H54 (cell line): ENCODE measurements around the gene RAET1G.
A peak's percentile ranks its signal among the peaks of the same experiment; 100 is the strongest.
"Not testable (repeated sequence)": the region's sequence is repeated elsewhere in the genome, so short reads cannot be mapped to it uniquely, and the experiment has no call there.

Experiments
- DNase-seq: peaks from one replicate; pipeline ENCODE4 v3.0.0; 2011; ENCODE audit warnings: low spot score, mixed read lengths; ENCODE audit not compliant: insufficient read length
- FAIRE-seq: peaks from 3 replicates; lab custom pipeline; 2011; peaks lifted over from hg19 to GRCh38; lab: Jason Lieb, UNC
- POLR2A ChIP-seq: IDR thresholded peaks from 2 replicates; pipeline ENCODE4 v1.6.1; 2011; ENCODE audit warnings: low read depth, mild to moderate bottlenecking, low read length

The RAET1G gene

GRCh38 chr6:149942461-149942829 is 19.5 kb upstream of the RAET1G start:
- no peak for DNase-seq
- no peak for FAIRE-seq
- TF ChIP-seq POLR2A = no peak

- FAIRE-seq = no peak
- DNase-seq = peak; percentile 70
- TF ChIP-seq POLR2A = peak; percentile 57
Measured at GRCh38 chr6:149941583-149942460, 18.9 kb upstream of the RAET1G start, which contains the start of gene ULBP2. Gene ULBP2 (plus strand): TSS chr6:149942014. CDS start chr6:149942073, 59 bp downstream.

DNA sequence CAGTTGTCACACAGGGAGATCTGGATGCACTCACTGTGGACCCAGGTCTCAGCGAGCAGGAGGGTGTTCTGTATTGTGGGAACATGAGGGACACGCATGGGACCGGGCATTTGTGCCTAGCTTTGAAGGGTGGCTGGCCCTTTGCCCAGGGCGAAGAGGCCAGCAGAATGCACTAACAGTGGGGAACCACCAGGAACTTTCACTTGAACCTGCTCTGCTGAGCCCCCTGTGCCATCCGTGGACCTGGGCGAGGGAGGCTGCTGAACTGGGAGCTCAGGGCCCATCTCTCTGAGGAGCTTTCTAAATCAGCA is 17.7 kb upstream of the RAET1G start:
- FAIRE-seq = no peak
- no peak for TF ChIP-seq POLR2A
- no peak for DNase-seq

GRCh38 chr6:149939909-149940671 is 17.2 kb upstream of the RAET1G start:
- FAIRE-seq (no peak), DNase-seq (no peak)
- TF ChIP-seq POLR2A = no peak

GRCh38 chr6:149939356-149939648 is 16.4 kb upstream of the RAET1G start:
- FAIRE-seq = no peak
- no peak for DNase-seq
- no peak for TF ChIP-seq POLR2A

DNA sequence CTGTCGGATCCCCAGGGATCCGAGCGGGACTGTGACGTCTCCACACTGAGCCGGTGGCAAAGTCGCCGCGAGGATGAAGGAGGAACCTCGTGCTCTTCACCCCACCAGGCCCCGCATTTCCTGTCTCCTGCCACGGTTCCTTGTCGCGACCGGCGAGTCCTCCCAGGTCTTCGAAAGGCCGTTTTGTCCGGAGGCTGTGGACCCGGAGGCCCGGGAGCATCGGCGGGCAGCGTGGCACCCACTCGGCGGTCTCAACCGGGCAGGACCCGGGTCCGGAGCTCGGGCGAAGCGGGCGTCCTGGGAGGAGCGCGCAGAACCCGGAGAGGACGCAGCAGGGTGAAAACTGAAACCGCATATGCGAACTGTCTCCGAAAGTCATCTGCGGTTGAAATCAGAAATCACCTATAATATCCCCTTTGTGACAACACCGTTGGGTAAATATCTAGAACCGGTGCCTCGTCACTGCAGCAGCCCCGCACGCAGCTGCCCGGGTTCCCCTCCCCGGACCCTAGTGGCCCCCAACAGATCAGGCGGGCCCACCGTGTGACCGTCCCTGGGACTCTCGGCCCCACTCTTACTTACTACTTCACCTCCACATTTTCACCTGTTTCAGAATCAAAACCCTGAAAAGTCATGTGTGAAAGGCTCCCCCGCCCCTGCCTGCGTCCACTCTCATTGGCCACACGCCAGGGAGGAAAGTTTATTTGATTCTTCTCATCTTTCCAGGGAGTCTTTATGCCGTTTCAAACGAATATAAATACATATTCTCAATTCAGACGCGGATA is 15.8 kb upstream of the RAET1G start:
- no peak for TF ChIP-seq POLR2A

GRCh38 chr6:149938013-149938570 is 15.2 kb upstream of the RAET1G start:
- DNase-seq, FAIRE-seq: not testable (repeated sequence)

More for the DNA sequence above, 15.8 kb upstream of the RAET1G start:
- DNase-seq = no peak
- no peak for FAIRE-seq

GRCh38 chr6:149936743-149937142 is 13.8 kb upstream of the RAET1G start:
- no peak for TF ChIP-seq POLR2A
- no peak for DNase-seq
- no peak for FAIRE-seq

GRCh38 chr6:149935668-149936067 is 12.7 kb upstream of the RAET1G start:
- FAIRE-seq (no peak), DNase-seq (no peak)
- TF ChIP-seq POLR2A = no peak

DNA sequence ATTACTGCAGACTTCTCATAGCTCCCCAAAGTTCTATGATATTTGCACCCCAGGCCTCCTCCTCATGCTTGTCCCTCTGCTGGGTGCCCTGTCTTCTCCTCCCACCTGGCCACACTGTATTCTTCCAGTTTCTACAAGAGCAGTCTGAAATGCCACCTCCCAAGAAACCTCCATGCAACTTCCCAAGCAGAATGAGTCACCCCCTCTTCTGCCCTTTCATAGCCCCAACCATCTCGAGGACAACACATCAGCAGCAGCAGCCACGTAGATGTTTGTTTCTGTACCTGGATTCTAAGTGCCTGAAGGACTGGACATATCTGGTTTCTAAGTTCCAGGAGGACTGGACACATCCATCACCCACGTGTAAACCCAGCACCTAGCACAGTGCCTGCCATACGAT is 12.3 kb upstream of the RAET1G start:
- DNase-seq = no peak
- no peak for FAIRE-seq
- TF ChIP-seq POLR2A = no peak

GRCh38 chr6:149934249-149935156 is 11.6 kb upstream of the RAET1G start:
- DNase-seq (no peak), FAIRE-seq (no peak)
- TF ChIP-seq POLR2A = no peak

- DNase-seq (no peak), FAIRE-seq (no peak)
- no peak for TF ChIP-seq POLR2A
Measured at GRCh38 chr6:149933461-149933860, 10.5 kb upstream of the RAET1G start.

- DNase-seq (no peak), FAIRE-seq (no peak)
- no peak for TF ChIP-seq POLR2A
Measured at GRCh38 chr6:149933036-149933435, 10.1 kb upstream of the RAET1G start.
